Progenitor cell of endocrine pancreas (in vitro differentiated cells): ENCODE measurements around the gene SOBP. TPM values are rescaled to one million over a fixed set of nuclear protein-coding genes. Genes with fewer than 3 reads are reported as not detected.

Experiments used
- DNase-seq: peaks from one replicate; pipeline ENCODE4 v3.0.0; 2021; ENCODE audit warnings: low spot score; ENCODE audit not compliant: unreplicated experiment
- H3K27ac Mint-ChIP-seq: 2 replicates; pipeline ENCODE4 v1.8.0; 2021; ENCODE audit warnings: mild to moderate bottlenecking, moderate library complexity, mixed read lengths
- H3K27me3 Mint-ChIP-seq: 2 replicates; pipeline ENCODE4 v1.8.0; 2021; ENCODE audit warnings: mixed read lengths
- H3K36me3 Mint-ChIP-seq: 2 replicates; pipeline ENCODE4 v1.8.0; 2022; ENCODE audit warnings: mixed read lengths; ENCODE audit not compliant: insufficient read depth
- H3K4me1 Mint-ChIP-seq: 2 replicates; pipeline ENCODE4 v1.8.0; 2021; ENCODE audit warnings: low read depth, mixed read lengths
- H3K4me3 Mint-ChIP-seq: 2 replicates; pipeline ENCODE4 v1.8.0; 2021; ENCODE audit warnings: low read depth, mild to moderate bottlenecking, moderate library complexity, mixed read lengths
- H3K9me3 Mint-ChIP-seq: 2 replicates; pipeline ENCODE4 v1.8.0; 2021; ENCODE audit warnings: low read depth, mixed read lengths
- total RNA-seq: library from RNA; stranded (reverse); gene quantifications from 2 replicates; pipeline ENCODE4 v1.2.1, GENCODE V29; 2021
- TF ChIP-seq, protein P1 (sequence below): fragments of 200-600 bp; sonication (generic); IDR thresholded peaks from one replicate; pipeline ENCODE4 v1.5.0; 2021; ENCODE audit warnings: antibody characterized with exemption, mild to moderate bottlenecking; ENCODE audit not compliant: unreplicated experiment

The SOBP gene
- total RNA-seq, 1 donor from 2014 or later: 17.0 TPM

DNA sequence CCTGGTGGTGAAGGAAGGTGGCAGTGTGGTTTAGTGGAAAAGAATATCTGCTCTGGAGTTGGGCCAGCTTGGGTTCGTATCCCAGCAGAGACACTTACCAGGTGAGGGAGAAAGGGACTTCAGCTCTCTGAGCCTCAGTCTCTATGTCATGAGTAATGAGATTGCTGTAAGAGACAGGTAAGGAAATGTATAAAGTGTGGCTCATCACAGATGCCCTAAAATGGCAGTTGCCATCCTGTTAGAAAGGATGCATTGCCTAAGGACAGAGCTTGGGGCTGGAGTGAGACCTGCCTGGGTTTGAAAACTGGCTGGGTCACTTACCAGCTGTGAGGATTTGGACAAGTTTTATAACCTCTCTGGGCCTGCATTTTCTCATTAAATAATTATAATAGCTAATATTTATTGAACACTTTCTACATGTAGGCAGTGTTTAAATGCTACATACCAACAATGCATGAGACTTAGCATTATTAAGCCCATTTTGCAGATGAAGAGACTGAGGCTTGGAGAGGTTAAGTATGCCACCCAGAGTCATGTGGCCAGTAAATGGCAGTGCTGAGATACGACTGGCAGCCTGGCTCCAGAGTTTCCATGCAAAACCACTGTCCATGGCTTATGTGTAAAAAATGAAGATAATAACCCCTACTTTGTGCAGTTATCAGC, 157.0 kb downstream of the SOBP start:
- no peak for DNase-seq
- Mint-ChIP-seq H3K4me1 (no peaks in the 10 kb centered on the region), H3K27ac (no peak overlapping the region), H3K4me3 (no peak overlapping the region), H3K36me3 (peaks cover under 1% of the 10 kb centered on the region), H3K27me3 (no peaks in the 10 kb centered on the region), H3K9me3 (peaks cover under 1% of the 10 kb centered on the region)
- TF ChIP-seq, protein P1, sequence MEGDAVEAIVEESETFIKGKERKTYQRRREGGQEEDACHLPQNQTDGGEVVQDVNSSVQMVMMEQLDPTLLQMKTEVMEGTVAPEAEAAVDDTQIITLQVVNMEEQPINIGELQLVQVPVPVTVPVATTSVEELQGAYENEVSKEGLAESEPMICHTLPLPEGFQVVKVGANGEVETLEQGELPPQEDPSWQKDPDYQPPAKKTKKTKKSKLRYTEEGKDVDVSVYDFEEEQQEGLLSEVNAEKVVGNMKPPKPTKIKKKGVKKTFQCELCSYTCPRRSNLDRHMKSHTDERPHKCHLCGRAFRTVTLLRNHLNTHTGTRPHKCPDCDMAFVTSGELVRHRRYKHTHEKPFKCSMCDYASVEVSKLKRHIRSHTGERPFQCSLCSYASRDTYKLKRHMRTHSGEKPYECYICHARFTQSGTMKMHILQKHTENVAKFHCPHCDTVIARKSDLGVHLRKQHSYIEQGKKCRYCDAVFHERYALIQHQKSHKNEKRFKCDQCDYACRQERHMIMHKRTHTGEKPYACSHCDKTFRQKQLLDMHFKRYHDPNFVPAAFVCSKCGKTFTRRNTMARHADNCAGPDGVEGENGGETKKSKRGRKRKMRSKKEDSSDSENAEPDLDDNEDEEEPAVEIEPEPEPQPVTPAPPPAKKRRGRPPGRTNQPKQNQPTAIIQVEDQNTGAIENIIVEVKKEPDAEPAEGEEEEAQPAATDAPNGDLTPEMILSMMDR: no peak

- no peak for DNase-seq
- TF ChIP-seq, protein P1: no peak
- no peaks in the 10 kb centered on the region for H3K4me1 Mint-ChIP-seq
- H3K27ac Mint-ChIP-seq: no peak overlapping the region
- peaks cover 4% of the 10 kb centered on the region for H3K36me3 Mint-ChIP-seq
- peaks cover 6% of the 10 kb centered on the region for H3K9me3 Mint-ChIP-seq
- no peak overlapping the region for H3K4me3 Mint-ChIP-seq
- H3K27me3 Mint-ChIP-seq: no peaks in the 10 kb centered on the region
Measured at GRCh38 chr6:107647439-107647948, 157.6 kb downstream of the SOBP start.

GRCh38 chr6:107648983-107649382, 159.1 kb downstream of the SOBP start:
- peaks cover 6% of the 10 kb centered on the region for H3K9me3 Mint-ChIP-seq
- DNase-seq: no peak
- H3K4me3 Mint-ChIP-seq: no peak overlapping the region
- H3K4me1 Mint-ChIP-seq: peaks cover 5% of the 10 kb centered on the region
- H3K27me3 Mint-ChIP-seq: no peaks in the 10 kb centered on the region
- TF ChIP-seq, protein P1: no peak
- H3K36me3 Mint-ChIP-seq: peaks cover 4% of the 10 kb centered on the region
- H3K27ac Mint-ChIP-seq: no peak overlapping the region

- TF ChIP-seq, protein P1: no peak
- Mint-ChIP-seq H3K36me3 (peaks cover 4% of the 10 kb centered on the region), H3K4me3 (no peak overlapping the region), H3K9me3 (peaks cover 6% of the 10 kb centered on the region), H3K27me3 (no peaks in the 10 kb centered on the region), H3K27ac (no peak overlapping the region), H3K4me1 (peaks cover 12% of the 10 kb centered on the region)
- DNase-seq: no peak
Measured at GRCh38 chr6:107652526-107653182, 162.7 kb downstream of the SOBP start.

DNA sequence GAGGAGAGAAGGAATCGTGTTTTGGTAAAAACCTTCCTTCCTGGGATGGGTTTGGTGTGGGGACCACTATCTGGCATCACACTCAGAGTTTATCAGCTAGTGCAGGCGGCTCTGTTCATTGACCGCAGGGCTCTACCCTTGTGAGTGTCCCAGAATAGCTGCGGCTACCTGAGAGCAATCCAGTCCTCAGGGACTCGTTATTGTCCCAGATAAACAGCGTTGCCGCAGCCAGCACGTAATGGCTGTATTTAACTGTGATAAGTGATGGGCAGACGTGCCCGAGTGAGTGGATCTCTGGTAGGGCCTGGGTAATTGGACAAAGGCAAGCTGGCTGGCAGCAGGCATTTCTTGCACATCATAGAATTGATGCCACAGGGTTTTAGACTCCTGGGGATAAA, 163.3 kb downstream of the SOBP start:
- DNase-seq: no peak
- H3K27ac Mint-ChIP-seq: no peak overlapping the region
- no peak overlapping the region for H3K4me3 Mint-ChIP-seq
- H3K27me3 Mint-ChIP-seq: no peaks in the 10 kb centered on the region
- TF ChIP-seq, protein P1: no peak
- peaks cover 4% of the 10 kb centered on the region for H3K36me3 Mint-ChIP-seq
- peaks cover 12% of the 10 kb centered on the region for H3K4me1 Mint-ChIP-seq
- H3K9me3 Mint-ChIP-seq: peaks cover 6% of the 10 kb centered on the region
